DMS114 treated with DMSO at 0.1 percent for 48 hours (cell line): ENCODE results near the gene MACROD2.

Experiments used
- DNase-seq: peaks from one replicate; lab custom pipeline; 2025; ENCODE audit not compliant: unreplicated experiment; lab: John Stamatoyannopoulos, UW

MACROD2 gene

GRCh38 chr20:15232243-15232642 lies 1236.9 kb downstream of the MACROD2 start:
- no peak for DNase-seq

GRCh38 chr20:15235471-15236198 lies 1240.3 kb downstream of the MACROD2 start:
- no peak for DNase-seq

GRCh38 chr20:15236812-15237211 lies 1241.5 kb downstream of the MACROD2 start:
- no peak for DNase-seq

- no peak for DNase-seq
Measured at GRCh38 chr20:15239542-15240206, 1244.4 kb downstream of the MACROD2 start.

GRCh38 chr20:15240801-15241200 lies 1245.5 kb downstream of the MACROD2 start:
- no peak for DNase-seq

GRCh38 chr20:15241681-15242080 lies 1246.4 kb downstream of the MACROD2 start:
- DNase-seq, result no peak

GRCh38 chr20:15242773-15243172 lies 1247.5 kb downstream of the MACROD2 start:
- DNase-seq, result no peak

- no peak for DNase-seq
Measured at GRCh38 chr20:15245896-15246295, 1250.6 kb downstream of the MACROD2 start.

- DNase-seq, result no peak
Measured at GRCh38 chr20:15248618-15249395, 1253.5 kb downstream of the MACROD2 start.

- DNase-seq, result no peak
Measured at GRCh38 chr20:15251171-15251570, 1255.9 kb downstream of the MACROD2 start.

GRCh38 chr20:15252304-15252703 lies 1257.0 kb downstream of the MACROD2 start:
- no peak for DNase-seq

- no peak for DNase-seq
Measured at GRCh38 chr20:15253431-15253830, 1258.1 kb downstream of the MACROD2 start.

GRCh38 chr20:15256676-15257568 lies 1261.6 kb downstream of the MACROD2 start:
- no peak for DNase-seq

- no peak for DNase-seq
Measured at GRCh38 chr20:15257569-15257870, 1262.2 kb downstream of the MACROD2 start.

- DNase-seq, result no peak
Measured at GRCh38 chr20:15265581-15266309, 1270.4 kb downstream of the MACROD2 start.

- DNase-seq, result no peak
Measured at GRCh38 chr20:15267935-15268334, 1272.6 kb downstream of the MACROD2 start.

- DNase-seq, result no peak
Measured at GRCh38 chr20:15278041-15278440, 1282.7 kb downstream of the MACROD2 start.

GRCh38 chr20:15287329-15287728 lies 1292.0 kb downstream of the MACROD2 start:
- no peak for DNase-seq

GRCh38 chr20:15288106-15288505 lies 1292.8 kb downstream of the MACROD2 start:
- DNase-seq, result no peak

- DNase-seq, result no peak
Measured at GRCh38 chr20:15289337-15289736, 1294.0 kb downstream of the MACROD2 start.
